ENCODE measurements around the gene ZNF146. TPM values are rescaled to one million over a fixed set of nuclear protein-coding genes. Genes with fewer than 3 reads are reported as not detected.
A peak's percentile ranks its signal among the peaks of the same experiment; 100 is the strongest.
"Not testable (repeated sequence)": the region's sequence is repeated elsewhere in the genome, so short reads cannot be mapped to it uniquely, and the experiment has no call there.

The ZNF146 gene
- 66.8 TPM for polyA plus RNA-seq (2013, experiment 1 of 2; ENCODE audit: insufficient read length)
- 60.9 TPM for polyA plus RNA-seq (2013, experiment 2 of 2; ENCODE audit: insufficient read length)

DNA sequence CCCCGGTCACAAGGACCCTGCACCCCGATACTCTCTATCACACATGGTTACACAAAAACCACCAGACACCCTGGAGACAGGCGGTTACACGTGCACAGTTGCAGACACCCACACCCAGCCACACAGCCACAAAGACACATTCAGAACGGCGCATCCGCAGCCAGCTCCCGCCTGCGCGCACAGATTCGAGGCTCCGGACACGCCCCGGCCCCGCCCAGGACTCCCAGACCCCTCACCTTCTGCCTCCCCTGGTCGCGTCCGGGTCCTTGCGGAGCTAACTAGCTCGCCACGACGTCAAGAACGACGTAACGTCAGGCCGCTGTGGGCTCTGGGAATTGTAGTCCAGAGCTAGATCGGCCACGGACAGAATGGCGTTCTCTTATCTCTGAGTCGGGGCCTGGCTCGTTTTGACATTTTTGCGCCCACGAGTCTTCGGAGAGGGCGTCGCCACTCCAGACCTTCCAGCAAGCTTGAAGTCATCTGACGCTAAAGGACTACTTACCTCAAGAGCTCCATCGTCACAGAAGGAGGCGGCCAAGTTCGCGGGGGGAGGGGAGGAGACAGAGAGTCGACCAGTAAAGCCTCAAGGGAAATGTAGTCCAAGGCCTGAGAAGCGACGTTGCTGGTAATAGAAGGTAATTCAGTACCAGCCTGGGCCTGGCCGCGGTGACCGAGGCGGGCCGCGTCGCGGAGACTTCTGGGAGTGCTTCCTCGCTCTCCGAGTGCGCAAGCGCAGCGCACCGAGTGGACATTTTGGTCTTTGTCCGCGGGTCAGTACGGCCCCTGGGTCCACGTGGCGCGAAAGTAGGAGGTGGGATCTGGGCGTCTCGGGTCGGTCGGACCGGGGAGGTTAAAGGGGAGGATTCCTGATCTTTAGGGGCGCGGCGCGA is at the start of gene ZNF146, which contains the start of gene ZNF565:
Gene ZNF146, plus strand, starts transcription at position 721 of the 890 bp plus-strand sequence. CDS start 21,335 bp downstream, outside the sequence.
Gene ZNF565, minus strand, starts transcription at position 280 of the 890 bp plus-strand sequence. CDS start 12,680 bp downstream, outside the sequence.
- DNase-seq: peak; percentile 99

DNA sequence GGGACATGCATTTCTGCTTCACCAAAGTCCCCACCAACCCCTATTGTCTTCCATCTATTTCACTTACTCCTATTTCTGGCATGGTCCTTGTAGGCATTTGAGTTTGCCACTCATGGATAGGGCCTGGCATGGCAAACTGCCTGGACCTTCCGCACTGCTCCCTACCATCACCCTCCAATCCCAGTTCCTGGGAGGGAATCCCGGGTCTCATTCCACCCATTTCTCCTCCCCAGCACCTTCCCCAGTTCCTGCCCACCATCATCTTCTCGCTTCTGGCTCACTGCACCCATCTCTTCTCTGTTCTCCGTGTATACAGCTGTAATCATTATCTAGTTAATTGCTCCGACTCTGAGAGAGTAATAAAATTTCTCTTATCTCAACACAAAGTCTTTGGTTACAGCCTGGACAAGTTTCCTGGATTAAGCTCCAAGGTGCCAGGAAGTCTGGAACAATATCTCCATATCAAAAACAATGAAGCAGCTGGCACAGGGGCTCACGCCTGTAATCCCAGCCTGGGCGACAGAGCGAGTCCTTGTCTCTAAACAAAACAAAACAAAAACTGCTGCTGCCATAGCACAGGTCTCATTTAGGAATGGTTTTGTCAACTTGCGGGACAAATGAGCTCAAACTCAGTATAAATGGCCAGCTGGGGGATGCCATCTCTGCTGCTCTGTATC is 45.7 kb upstream of the ZNF146 start:
- DNase-seq: no peak

DNA sequence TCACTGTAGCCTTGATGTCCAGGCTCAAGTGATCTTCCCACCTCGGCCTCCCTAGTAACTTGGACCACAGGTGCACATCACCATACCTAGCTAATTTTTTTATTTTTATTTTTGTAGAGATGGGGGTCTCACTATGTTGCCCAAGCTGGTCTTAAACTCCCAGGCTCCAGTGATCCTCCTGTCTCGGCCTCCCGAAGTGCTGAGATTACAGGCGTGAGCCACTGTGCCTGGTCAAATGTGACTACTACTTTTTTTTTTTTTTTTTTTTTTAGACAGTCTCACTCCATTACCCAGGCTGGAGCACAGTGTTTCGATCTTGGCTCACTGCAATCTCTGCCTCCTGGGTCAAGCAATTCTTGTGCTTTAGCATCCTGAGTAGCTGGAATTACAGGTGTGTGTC is 42.1 kb upstream of the ZNF146 start:
- DNase-seq: no peak

DNA sequence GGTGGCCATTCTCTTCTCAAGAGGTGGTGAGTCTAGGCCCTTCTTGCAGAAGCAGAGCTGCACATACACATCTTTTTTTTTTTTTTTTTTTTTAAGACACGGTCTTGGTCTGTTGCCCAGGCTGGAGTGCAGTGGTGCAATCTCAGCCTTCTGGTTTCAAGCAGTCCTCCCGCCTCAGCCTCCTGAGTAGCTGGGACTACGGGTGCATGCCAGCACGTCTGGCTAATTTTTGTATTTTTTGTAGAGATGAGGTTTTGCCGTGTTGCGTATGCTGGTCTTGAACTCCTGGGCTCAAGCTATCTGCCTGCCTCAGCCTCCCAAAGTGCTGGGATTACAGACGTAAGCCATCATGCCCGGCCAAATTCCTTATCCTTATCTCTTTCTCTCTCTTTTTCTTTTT is 41.1 kb upstream of the ZNF146 start:
- DNase-seq: not testable (repeated sequence)

DNA sequence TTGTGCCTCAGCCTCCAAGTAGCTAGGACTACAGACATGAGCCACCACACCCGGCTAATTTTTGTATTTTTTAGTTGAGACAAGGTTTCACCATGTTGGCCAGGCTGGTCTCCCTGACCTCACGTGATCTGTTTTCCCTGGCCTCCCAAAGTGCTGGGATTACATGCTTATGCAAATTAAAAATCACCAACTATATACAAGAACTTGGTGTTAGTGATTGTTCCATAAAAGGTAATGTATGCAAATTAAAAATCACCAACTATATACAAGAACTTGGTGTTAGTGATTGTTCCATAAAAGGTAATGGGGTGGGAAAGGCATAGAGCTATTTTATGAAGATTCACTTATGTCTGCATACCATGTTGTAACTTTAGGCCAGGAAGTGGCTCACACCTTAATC is 35.8 kb upstream of the ZNF146 start:
- DNase-seq: not testable (repeated sequence)

DNA sequence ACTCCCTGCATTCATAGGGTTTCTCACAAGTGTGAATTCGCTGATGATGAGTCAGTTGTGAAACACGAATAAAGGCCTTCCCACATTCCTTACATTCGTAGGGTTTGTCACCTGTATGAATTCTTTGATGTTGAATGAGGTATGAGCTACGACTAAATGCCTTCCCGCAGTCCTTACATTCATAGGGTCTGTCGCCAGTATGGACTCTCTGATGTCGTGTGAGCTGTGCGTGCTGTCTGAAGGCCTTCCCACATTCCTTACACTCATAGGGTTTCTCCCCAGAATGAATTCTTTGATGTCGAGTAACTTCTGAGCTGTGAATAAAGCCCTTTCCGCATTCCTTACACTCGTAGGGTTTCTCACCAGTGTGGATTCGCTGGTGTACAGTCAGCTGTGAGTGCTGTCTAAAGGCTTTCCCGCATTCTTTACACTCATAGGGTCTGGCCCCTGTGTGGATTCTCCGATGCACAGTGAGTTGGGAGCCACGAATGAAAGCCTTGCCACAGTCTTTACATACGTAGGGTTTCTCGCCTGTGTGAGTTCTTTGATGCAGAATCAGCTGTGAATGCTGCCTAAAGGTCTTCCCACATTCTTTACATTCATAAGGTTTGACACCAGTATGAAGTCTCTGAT is 32.2 kb upstream of the ZNF146 start:
- DNase-seq: peak; percentile 98

DNA sequence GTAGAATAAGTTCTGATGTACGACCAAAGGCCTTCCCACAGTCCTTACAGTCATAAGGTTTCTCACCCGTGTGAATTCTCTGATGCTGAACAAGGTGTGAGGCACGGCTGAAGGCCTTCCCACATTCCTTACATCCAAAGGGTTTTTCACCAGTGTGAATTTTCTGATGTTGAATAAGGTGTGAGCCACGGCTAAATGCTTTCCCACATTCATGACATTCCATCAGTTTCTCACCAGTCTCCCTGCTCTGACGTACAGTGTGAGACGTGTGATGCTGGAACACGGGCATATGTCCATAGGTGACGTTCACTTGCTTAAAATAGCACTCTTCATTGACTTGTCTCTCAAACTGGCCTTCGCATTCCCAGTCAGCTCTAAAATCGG is 31.7 kb upstream of the ZNF146 start:
- DNase-seq: no peak

DNA sequence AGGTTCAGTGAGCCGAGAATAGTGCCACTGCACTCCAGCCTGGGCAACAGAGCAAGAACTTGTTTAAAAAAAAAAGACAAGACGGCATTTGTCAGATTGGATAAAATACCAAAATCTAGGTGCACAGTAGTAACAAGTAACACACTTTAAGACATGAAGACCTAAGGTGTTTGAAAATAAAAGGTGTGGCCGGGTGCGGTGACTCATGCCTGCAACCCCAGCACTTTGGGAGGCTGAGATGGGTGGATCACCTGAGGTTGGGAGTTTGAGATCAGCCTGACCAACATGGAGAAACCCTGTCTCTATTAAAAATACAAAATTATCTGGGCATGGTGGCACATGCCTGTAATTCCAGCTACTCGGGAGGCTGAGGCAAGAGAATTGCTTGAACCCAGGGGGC is 28.2 kb upstream of the ZNF146 start:
- not testable (repeated sequence) for DNase-seq

DNA sequence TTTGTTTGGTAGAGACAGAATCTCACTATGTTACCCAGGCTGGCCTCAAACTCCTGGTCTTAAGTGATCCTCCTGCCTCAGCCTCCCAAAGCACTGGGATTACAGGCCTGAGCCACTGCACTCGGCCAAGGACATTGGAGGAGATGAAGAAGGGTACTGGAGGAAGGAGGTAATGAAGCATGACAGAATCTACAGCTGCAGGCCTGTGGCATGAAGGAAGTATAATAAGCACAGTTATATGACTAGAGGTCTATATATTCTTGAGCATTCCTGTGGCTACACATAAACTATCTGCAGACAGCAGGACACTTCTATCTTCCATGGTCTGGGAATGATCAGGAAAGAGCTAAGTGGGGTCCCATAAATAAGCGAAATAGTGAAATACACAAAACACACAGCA is 18.7 kb upstream of the ZNF146 start:
- peak; percentile 14 for DNase-seq

DNA sequence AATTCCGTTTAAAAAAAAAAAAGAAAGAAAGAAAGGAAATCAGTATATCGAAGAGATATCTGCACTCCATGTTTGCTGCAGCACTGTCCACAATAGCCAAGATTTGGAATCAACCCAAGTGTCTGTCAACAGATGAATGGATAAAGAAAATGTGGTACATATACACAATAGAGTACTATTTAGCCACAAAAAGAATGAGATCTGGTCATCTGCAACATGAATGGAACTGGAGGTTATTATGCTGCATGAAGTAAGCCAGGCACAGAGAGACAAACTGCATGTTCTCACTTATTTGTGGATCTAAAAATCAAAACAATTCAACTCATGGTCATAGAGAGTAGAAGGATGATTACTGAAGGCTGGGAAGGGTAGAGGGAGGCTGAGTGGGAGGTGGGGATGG is 16.8 kb upstream of the ZNF146 start:
- DNase-seq: no peak

DNA sequence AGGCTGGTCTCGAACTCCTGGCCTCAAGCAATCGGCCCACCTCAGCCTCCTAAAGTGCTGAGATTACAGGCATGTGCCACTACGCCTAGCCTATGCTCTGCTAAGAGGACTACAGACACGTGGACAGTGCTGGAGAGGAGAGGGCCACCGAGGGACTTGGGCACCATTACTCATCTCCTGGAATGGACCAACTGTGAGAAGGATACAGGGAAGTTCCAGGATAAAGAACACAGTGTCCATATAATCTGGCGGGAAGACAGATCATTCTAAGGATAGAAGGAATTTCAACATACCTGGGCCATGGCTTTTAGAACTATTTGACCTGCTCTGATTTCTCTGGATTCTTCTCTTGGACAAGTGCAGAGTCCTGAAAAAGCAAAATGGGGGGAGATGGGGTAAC is 13.2 kb upstream of the ZNF146 start:
- no peak for DNase-seq

DNA sequence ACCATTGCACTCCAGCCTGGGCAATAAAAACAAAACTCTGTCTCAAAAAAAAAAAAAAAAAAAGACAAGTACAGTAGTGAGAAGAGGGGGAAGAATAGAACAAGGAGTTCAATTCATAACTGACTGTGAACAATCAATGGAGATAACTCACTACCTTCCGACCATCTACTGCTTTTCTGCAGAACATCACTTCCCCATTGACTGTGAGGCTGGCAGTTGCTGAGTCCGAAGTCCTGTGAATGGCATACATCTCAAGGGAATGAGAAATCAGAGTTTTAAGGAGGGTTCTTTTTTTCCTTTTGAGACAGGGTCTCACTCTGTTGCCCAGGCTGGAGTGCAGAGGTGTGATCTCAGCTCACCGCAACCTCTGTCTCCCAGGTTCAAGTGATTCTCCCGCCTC is 11.6 kb upstream of the ZNF146 start:
- no peak for DNase-seq

DNA sequence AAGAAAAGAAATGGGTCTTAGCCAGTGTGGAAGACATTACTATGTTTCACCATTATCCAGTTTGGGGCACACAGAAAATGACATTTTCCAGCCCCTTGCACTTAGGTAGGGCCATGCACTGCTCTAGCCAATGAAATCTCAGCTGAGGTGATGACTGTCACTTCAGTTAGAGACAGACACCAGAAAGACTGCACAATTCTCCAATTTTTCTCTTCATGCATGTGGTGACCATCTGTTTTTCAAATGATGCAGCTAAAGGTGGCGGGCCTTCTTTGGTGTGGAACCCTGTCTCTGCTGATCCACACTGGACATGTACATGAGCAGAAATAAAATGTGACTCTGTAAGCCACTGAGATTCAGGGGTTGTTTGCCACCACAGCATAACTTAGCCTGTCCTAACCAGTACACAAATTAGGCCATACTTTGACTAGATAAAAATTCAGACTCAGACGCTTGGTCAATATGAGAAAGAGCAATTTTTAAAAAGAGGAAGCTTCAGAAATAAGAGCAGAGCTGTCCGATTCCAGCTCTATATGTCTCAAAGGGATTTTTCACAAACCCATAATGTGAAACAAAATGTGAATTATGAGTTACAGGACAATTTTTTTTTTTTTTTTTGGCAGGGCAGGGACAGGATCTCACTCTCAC is 7.2 kb upstream of the ZNF146 start:
- no peak for DNase-seq

DNA sequence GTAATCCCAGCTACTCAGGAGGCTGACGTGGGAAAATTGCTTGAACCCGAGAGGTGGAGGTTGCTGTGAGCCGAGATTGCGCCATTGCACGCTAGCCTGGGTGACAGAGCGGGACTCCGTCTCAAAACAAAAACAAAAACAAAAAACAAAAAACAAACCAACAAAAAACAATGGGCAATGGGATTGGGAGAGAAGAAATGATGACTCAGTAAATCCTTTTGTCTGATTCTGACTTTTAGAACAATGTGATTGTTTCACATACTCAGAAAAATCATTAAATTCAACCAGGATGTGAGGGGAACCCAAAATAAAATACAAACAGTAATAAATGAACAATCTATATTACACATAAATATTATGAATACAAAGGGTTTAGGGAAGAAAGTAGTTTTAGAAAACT is 5.5 kb upstream of the ZNF146 start:
- no peak for DNase-seq

DNA sequence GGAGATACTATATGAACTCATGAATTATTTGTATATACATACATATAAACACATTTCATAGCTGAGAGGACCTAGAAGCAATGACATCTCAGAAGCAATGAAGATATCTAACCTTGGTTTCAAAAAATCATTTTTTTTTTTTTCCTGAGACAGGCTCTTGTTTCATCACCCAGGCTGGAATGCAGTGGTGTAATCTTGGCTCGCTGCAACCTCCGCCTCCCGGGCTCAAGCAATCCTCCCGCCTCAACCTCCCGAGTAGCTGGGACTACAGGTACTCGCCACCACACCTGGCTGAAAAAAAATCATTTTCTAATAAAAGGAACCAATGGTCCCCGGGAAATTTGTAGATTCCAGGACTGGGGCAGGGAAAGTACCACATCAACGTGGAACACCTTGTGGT is 4.4 kb upstream of the ZNF146 start:
- no peak for DNase-seq

DNA sequence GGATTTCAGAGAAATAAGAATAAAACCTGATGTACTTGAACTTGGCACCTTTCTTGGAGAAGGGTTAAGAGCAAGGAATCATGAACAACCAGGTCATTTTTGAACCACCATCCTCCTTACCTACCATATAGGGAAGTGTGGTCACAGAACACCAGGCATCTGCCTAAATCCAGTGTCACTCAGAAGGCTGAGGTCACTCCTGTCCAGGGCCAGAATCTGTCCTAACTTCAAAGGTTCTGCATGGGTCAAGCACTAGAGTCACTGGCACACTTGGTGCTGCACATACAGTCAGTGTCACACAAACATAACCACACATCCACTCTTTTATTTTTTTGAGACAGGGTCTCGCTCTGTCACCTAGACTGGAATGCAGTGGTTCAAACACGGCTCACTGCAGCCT is 2.0 kb upstream of the ZNF146 start:
- no peak for DNase-seq

DNA sequence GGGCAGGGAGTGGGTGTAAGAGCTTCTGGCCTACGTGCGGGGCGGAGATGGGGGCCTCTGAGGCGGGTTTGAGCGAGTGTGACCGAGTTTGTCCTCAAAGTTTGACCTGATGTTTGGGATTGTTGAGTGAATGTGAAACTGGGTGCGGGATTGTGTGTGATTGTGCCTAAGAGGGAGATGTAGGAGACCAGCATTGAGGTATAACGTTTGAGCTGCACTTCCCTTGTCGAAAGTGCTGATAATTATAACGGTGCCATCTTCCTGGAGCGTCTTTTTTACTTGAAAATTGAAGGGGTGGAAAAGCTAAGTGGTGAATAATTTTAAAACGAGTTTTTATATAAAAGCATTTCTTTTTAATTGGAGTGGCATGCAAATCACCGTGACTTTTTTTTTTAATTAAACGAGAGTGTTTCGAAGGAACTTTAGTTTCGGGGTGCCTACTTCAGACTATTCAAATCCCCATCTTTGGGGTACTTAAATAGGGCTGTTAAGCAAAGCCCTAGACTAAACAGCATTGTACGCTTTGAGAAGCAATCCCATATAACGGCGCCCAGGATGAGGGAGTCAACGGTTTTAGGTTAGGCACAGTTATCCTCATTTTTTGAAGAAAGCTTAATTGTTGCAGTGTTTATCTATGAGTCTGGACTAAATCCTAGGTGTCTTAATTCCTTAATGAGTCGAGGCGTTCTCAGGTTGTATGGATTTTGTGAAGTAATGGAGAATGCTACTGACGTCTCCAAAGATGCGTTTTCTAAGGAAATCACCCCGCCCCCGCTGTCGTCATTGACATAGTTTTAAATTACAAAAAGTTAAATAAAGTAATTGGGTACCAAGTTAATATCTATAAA is 594 bp downstream of the ZNF146 start:
- peak; percentile 35 for DNase-seq

DNA sequence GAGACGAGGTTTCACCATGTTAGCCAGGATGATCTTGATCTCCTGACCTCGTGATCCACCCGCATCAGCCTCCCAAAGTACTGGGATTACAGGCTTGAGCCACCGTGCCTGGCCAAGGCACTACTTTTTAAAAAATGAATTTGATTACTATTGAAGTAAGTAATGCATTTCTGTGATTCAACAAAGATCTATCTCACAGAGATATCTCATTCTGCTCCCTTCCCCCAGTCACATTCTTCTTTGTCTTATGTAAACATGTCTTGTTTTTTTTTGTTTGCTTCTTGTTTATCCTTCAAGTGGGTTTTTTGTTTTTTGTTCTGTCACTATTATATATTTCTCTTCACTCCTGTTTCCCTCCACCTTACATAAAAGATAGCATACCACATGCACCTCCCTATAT is 6.6 kb downstream of the ZNF146 start:
- DNase-seq: no peak

DNA sequence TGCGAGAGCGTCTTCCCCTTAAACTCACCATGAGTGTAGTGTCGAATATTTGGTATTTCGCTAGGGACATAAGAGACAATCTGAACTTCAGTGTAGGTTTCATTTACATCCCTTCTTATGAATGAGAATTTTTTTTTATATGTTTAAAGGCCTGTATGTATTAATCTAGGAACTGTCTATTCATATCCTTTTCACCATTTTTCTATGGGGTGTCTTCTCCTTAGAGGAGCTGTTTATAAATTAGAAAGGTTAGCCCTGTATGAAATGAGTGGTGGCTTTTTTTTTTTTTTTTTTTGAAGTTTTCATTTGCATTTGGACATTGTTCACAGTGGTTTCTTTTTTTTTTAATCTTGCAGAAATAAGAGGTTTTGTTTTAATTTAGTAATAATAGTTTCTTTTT is 7.6 kb downstream of the ZNF146 start:
- no peak for DNase-seq

DNA sequence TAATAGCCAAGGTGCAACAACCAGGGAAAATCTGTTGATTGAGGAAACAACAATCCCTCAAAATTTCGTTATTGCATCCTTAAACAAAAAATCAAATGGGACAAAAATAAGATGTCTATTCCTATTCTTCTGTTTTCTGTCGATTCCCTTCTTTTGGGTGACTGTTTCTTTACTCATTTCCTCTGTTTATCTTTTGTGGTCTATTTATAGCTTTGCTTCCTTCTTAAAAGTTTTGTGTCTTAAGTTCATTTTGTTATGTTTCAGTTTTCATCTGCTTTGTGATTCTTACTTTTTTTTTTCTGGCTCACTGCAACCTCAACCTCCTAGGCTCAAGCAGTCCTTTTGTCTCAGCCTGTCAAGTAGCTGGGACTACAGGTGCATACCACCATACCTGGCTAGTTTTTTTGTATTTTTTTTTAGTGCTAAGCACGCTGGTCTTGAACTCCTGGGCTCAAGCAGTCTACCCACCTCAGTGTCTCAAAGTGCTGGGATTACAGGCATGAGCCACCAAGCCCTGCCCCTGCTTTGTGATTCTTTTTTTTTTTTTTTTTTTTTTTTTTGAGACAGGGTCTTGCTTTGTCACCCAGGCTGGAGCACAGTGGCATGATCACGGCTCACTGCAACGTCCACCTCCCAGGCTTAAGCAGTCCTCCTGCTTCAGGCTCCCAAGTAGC is 10.4 kb downstream of the ZNF146 start:
- peak; percentile 70 for DNase-seq

DNA sequence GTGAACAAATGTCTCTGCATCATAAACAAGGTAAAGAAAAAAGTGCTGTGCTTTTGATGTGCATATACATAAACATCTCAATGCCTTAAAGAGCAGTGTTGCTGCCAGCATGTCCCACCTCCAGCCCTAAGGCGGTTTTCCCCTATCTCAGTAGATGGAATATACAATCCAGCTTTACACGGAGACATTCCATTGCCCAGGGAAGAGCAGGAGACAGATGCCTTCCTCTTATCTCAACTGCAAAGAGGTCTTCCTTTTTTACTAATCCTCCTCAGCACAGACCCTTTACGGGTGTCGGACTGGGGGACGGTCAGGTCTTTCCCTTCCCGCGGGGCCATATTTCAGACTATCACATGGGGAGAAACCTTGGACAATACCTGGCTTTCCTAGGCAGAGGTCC is 18.7 kb downstream of the ZNF146 start:
- DNase-seq: not testable (repeated sequence)

Measured in fibroblast of skin of back (primary cell).